BJ (cell line): Measurements from ENCODE around the gene TEX12. TPM values are rescaled to one million over a fixed set of nuclear protein-coding genes. Genes with fewer than 3 reads are reported as not detected.
A peak's percentile ranks its signal among the peaks of the same experiment; 100 is the strongest.

Experiments used
- CTCF ChIA-PET: fragments of 350-600 bp; formaldehyde crosslinking; extraction: SDS; loops from one replicate; lab custom pipeline; 2021; ENCODE audit warnings: antibody characterized with exemption, inconsistent platforms; lab: Yijun Ruan, JAX
- POLR2A ChIA-PET: fragments of 300-600 bp; sonication (Branson Sonifier 250); formaldehyde crosslinking; extraction: SDS; loops from one replicate; lab custom pipeline; 2021; ENCODE audit warnings: antibody characterized with exemption; lab: Charles Lee
- DNase-seq: peaks from one replicate; pipeline ENCODE4 v3.0.0-alpha.2; 2011; ENCODE audit warnings: low read depth
- H3K27me3 ChIP-seq: 2 replicates; pipeline ENCODE4 v1.6.0; 2011; ENCODE audit warnings: low read length; ENCODE audit not compliant: control insufficient read depth, insufficient read depth
- H3K36me3 ChIP-seq: 2 replicates; pipeline ENCODE4 v1.5.1; 2011; ENCODE audit warnings: low read length; ENCODE audit not compliant: control insufficient read depth, insufficient read depth
- H3K4me3 ChIP-seq: 2 replicates; pipeline ENCODE4 v1.5.1; 2011; ENCODE audit warnings: low read depth, mild to moderate bottlenecking, control low read depth, low read length
- polyA plus RNA-seq: library from polyadenylated mRNA; depleted of rRNA; stranded (reverse); fragments of >200 nt; gene quantifications from 2 replicates; pipeline ENCODE4 v1.2.3, GENCODE V29; 2011
- TF ChIP-seq, protein P1 (sequence below): IDR thresholded peaks from 2 replicates; pipeline ENCODE4 v1.5.1; 2011; ENCODE audit warnings: low read depth, mild to moderate bottlenecking, control low read depth, inconsistent platforms, low read length, moderate library complexity; ENCODE audit not compliant: insufficient read depth

Gene TEX12
- polyA plus RNA-seq, 1 experiment = not detected

DNA sequence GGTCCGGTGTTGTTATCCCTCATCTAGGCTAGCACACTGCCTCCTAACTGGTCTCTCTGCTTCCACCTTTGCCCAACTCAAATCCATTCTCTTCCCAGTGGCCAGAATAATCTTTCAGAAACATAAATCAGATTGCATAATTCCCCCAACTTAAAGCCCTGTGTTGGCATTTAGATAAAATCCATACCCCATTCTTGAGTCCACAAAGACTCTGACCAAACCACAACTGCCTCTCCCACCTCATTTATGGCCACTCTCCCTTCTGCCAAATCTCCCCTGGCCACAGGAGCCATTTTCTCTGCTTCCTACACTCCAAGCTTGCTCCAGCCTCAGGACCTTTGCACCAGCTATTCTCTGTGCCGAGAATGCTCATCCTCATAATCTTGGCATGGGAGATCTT is 40.1 kb upstream of the TEX12 start:
- no peak for DNase-seq
- H3K36me3 ChIP-seq = no peaks in the 10 kb centered on the region
- no peak overlapping the region for H3K4me3 ChIP-seq
- POLR2A ChIA-PET = no interaction called here
- CTCF ChIA-PET = interaction anchor here (1.5 to 2.4 kb wide), 2 partner anchors 13 kb away, joined by 7 to 10 read pairs; no protein-coding TSS in a partner anchor
- TF ChIP-seq, protein P1, sequence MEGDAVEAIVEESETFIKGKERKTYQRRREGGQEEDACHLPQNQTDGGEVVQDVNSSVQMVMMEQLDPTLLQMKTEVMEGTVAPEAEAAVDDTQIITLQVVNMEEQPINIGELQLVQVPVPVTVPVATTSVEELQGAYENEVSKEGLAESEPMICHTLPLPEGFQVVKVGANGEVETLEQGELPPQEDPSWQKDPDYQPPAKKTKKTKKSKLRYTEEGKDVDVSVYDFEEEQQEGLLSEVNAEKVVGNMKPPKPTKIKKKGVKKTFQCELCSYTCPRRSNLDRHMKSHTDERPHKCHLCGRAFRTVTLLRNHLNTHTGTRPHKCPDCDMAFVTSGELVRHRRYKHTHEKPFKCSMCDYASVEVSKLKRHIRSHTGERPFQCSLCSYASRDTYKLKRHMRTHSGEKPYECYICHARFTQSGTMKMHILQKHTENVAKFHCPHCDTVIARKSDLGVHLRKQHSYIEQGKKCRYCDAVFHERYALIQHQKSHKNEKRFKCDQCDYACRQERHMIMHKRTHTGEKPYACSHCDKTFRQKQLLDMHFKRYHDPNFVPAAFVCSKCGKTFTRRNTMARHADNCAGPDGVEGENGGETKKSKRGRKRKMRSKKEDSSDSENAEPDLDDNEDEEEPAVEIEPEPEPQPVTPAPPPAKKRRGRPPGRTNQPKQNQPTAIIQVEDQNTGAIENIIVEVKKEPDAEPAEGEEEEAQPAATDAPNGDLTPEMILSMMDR = no peak
- H3K27me3 ChIP-seq = no peaks in the 10 kb centered on the region

DNA sequence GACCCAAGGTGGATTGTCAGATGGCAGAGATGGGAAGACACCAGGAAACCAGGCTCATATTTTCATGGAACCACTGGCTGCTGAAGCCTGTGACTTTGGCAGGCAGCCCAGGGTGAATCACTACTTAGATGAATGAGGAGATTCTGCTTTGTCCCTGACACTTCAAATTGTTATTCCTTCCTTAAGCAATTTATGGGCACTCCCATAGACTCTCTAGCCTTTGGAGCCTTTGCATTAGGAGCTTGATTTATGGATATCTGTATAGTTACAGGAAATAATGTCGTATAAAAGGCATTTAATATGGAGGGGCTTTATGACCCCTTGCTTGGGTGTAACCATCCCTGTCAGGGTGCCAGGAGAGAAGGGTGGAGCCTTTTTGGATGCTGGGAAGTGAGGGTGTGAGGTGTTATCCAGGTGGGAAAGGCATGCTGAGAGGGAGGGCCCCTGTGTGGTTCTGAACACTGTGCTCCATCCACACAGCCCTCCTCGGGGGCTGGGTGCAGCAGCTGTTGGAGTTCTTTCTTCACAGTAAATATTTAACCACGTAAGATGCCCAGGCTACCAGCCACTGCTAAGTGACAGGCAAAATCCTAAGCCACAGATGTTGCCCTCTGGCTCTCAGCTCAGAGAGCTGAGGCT is 38.6 kb upstream of the TEX12 start:
- CTCF ChIA-PET = interaction anchor here (0.6 to 2.4 kb wide), 2 partner anchors 13 to 14 kb away, joined by 3 to 7 read pairs; no protein-coding TSS in a partner anchor
- Histone ChIP-seq H3K27me3 (no peaks in the 10 kb centered on the region), H3K36me3 (no peaks in the 10 kb centered on the region; the same call in 1 of the 2 replicates), H3K4me3 (no peak overlapping the region)
- peak; percentile 64 for DNase-seq
- TF ChIP-seq, protein P1 = no peak
- POLR2A ChIA-PET = no interaction called here

DNA sequence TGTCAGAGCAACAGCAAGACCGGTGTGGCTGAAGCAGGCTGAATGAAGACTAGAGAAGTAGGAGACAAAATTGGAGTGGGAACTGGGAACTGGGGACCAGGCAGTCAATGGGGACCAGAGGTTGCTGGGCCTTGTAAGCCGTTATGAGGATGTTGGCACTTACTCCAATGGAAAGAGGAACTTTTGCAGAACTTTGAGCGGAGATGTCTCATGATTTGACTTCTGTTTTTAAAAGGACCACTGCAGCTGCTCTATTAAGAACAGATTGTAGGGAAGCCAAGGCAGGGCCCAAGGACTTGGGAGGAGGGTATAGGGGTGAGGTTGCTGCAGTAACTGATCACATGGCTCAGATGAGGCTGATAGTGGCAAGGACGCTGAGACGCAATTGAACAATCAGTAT is 37.5 kb upstream of the TEX12 start:
- no peak for DNase-seq

DNA sequence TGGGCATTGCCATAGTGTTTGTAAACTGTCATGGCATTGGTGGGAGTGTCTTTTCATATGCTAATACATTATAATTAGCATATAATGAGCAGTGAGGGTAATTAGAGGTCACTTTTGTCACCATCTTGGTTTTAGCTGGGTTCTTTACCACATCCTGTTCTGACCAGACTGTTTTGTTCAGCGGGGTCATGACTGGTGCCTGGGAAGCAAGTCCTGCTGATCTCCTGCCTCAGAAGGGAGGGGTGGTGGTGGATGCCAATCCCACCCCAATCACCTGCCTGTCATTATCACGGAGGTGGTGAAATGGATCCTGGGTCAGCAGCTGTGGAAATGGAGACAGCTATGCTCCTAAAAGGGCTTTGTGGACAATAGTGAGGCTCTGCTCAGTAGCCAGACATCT is 34.4 kb upstream of the TEX12 start:
- no peak for DNase-seq
- Histone ChIP-seq H3K27me3 (no peaks in the 10 kb centered on the region), H3K36me3 (no peaks in the 10 kb centered on the region; the same call in 1 of the 2 replicates), H3K4me3 (no peak overlapping the region)
- ChIA-PET POLR2A (no interaction called here), CTCF (interaction anchor here (1.2 kb wide), 2 partner anchors 19 to 20 kb away, joined by 4 to 5 read pairs; no protein-coding TSS in a partner anchor)
- TF ChIP-seq, protein P1 = no peak

More for the DNA sequence above, 37.5 kb upstream of the TEX12 start:
- CTCF ChIA-PET = interaction anchor here (0.6 to 2.4 kb wide), 3 partner anchors 12 to 17 kb away, joined by 3 to 7 read pairs (median 6); no protein-coding TSS in a partner anchor
- H3K36me3 ChIP-seq = no peaks in the 10 kb centered on the region; the same call in 1 of the 2 replicates
- H3K27me3 ChIP-seq = no peaks in the 10 kb centered on the region
- POLR2A ChIA-PET = no interaction called here
- TF ChIP-seq, protein P1 = no peak
- no peak overlapping the region for H3K4me3 ChIP-seq

DNA sequence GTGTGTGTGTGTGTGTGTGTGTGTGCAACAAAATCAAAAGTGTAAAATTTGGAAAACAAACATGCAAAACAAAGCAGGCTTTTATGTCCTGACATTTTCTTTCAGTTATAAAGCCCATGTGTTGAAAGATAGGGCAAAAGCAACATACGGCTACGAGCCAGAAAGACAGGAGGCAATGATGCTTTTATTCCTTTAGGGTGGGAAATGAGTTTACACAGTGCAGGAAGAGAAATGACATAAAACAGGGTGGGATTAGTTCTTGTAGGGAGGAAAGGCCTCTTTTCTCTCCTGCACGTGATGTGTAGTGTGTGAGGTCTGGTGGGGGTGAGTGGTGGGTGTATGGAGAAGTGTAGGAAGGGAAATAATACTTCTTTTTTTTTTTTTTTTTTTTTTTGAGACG is 32.7 kb upstream of the TEX12 start:
- ChIA-PET POLR2A (no interaction called here), CTCF (no interaction called here)
- Histone ChIP-seq H3K36me3 (no peaks in the 10 kb centered on the region; the same call in 1 of the 2 replicates), H3K4me3 (no peak overlapping the region), H3K27me3 (no peaks in the 10 kb centered on the region)
- TF ChIP-seq, protein P1 = no peak
- no peak for DNase-seq
